Effector memory CD8-positive, alpha-beta T cell (primary cell): ENCODE results near the gene ACR.
A peak's percentile ranks its signal among the peaks of the same experiment; 100 is the strongest.

ENCODE experiments used
- ATAC-seq: fragments of 150-1000 bp; cut with Tn5 transposase; replicated peaks from 2 replicates; pipeline ENCODE4 v1.10.0; 2021; ENCODE audit warnings: mild to moderate bottlenecking, moderate library complexity
- DNase-seq, 3 experiments: peaks; one replicate each; pipeline ENCODE4 v3.0.0; 2021
- H3K27ac Mint-ChIP-seq, 2 donors: one replicate each; pipeline ENCODE4 v1.8.0; 2022; ENCODE audit warnings: mild to moderate bottlenecking in 2 of 2, mixed read lengths in 2 of 2, moderate library complexity in 2 of 2
- H3K27me3 Mint-ChIP-seq, 2 donors: one replicate each; pipeline ENCODE4 v1.8.0; 2022; ENCODE audit warnings: mixed read lengths in 2 of 2
- H3K36me3 Mint-ChIP-seq: one replicate; pipeline ENCODE4 v1.8.0; 2022; ENCODE audit warnings: mild to moderate bottlenecking, moderate library complexity, mixed read lengths; ENCODE audit not compliant: insufficient read depth
- H3K4me1 Mint-ChIP-seq, 2 donors: one replicate each; pipeline ENCODE4 v1.8.0; 2022; ENCODE audit warnings: low read depth in 2 of 2, mixed read lengths in 2 of 2
- H3K4me3 Mint-ChIP-seq, 2 donors: one replicate each; pipeline ENCODE4 v1.8.0; 2022; ENCODE audit warnings: mild to moderate bottlenecking in 2 of 2, mixed read lengths in 2 of 2, moderate library complexity in 2 of 2
- H3K9me3 Mint-ChIP-seq, 2 donors: one replicate each; pipeline ENCODE4 v1.8.0; 2022; ENCODE audit warnings: mixed read lengths in 2 of 2
- total RNA-seq, 9 experiments: gene quantifications; one replicate each; lab custom pipeline; 2026; lab: John Stamatoyannopoulos, UW

ACR gene
- 0 reads per million in 9 experiments for total RNA-seq

DNA sequence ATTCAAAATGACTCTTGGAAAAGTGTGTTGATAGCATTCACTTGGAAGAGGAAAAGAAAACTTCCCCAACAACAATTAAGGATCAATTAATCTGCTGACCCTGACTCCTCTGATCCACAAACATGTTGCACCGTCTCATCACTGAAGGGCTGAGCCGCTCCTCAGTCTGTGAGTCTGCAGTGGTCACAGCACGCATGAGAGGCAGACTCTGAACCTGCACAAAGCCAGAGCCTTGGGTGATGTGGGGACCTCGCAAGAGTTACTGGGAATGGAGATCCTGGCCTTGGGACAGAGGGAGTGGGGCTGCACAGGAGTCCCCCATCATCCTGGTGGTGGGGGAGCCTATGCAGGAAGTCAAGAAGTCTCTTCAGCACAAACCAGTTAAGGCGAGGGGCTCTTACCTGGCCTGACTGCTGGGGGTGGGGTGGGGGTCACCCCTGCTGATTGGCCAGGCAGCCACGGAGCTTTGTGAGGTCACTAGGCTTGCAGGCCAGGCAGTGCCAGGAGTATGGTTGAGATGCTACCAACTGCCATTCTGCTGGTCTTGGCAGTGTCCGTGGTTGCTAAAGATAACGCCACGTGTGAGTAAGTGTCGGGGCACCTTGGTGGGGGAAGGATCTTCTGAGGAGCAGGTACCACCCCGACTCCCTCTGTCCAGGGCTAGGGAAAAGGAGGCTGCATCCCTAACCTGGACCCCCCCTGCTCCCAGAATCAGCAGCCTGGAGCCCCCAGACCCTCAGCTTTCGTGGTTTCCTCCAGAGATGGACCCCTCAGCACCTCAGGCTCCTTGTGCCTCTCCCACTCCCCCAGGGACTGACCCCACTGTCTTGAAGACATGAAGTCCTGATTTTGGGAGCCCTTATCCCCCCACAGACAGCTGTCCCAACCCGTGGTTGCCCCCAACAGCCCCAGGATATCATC, at the start of gene ACR:
TSS of gene ACR (plus strand) at position 477 of the 921 bp plus-strand sequence. CDS start at position 509, 32 bp downstream.
- no peak within 1 kb of the TSS for H3K27ac Mint-ChIP-seq
- DNase-seq (no peak), ATAC-seq (no peak)
- no peaks in the 10 kb centered on the region for H3K4me1 Mint-ChIP-seq
- peaks cover 33 to 46% of the 10 kb centered on the region in 2 donors for H3K27me3 Mint-ChIP-seq
- no peaks in the 10 kb centered on the region for H3K36me3 Mint-ChIP-seq
- no peak within 1 kb of the TSS for H3K4me3 Mint-ChIP-seq
- H3K9me3 Mint-ChIP-seq = no peaks in the 10 kb centered on the region

- DNase-seq (no peak), ATAC-seq (no peak)
- Mint-ChIP-seq H3K36me3 (no peaks in the 10 kb centered on the region), H3K4me1 (peaks cover 0 to 1% of the 10 kb centered on the region in 2 donors), H3K4me3 (no peak overlapping the region), H3K27ac (no peak overlapping the region), H3K27me3 (peaks cover 15 to 39% of the 10 kb centered on the region in 2 donors), H3K9me3 (no peaks in the 10 kb centered on the region)
These were observed 49.6 kb upstream of the ACR start for GRCh38 chr22:50688448-50688847.

- DNase-seq = peak; percentile 23 to 36 (median 29)
- H3K4me3 Mint-ChIP-seq = no peak overlapping the region
- peak overlapping the region in 1 of 2 donors; percentile 12 for H3K27ac Mint-ChIP-seq
- ATAC-seq = no peak
- H3K27me3 Mint-ChIP-seq = peaks cover 20 to 46% of the 10 kb centered on the region in 2 donors
- no peaks in the 10 kb centered on the region for H3K36me3 Mint-ChIP-seq
- H3K4me1 Mint-ChIP-seq = no peaks in the 10 kb centered on the region
- H3K9me3 Mint-ChIP-seq = no peaks in the 10 kb centered on the region
These were observed 46.5 kb upstream of the ACR start for GRCh38 chr22:50691521-50691920.

- H3K9me3 Mint-ChIP-seq = no peaks in the 10 kb centered on the region
- no peak overlapping the region for H3K27ac Mint-ChIP-seq
- no peak overlapping the region for H3K4me3 Mint-ChIP-seq
- H3K4me1 Mint-ChIP-seq = no peaks in the 10 kb centered on the region
- H3K27me3 Mint-ChIP-seq = peaks cover 7 to 28% of the 10 kb centered on the region in 2 donors
- H3K36me3 Mint-ChIP-seq = no peaks in the 10 kb centered on the region
- DNase-seq = no peak
- no peak for ATAC-seq
These were observed 44.5 kb upstream of the ACR start for GRCh38 chr22:50693462-50693861.

- H3K27ac Mint-ChIP-seq = no peak overlapping the region
- ATAC-seq (no peak), DNase-seq (no peak)
- peaks cover 11 to 34% of the 10 kb centered on the region in 2 donors for H3K27me3 Mint-ChIP-seq
- no peaks in the 10 kb centered on the region for H3K9me3 Mint-ChIP-seq
- H3K4me3 Mint-ChIP-seq = no peak overlapping the region
- H3K36me3 Mint-ChIP-seq = no peaks in the 10 kb centered on the region
- no peaks in the 10 kb centered on the region for H3K4me1 Mint-ChIP-seq
These were observed 43.9 kb upstream of the ACR start for GRCh38 chr22:50694099-50694605.

DNA sequence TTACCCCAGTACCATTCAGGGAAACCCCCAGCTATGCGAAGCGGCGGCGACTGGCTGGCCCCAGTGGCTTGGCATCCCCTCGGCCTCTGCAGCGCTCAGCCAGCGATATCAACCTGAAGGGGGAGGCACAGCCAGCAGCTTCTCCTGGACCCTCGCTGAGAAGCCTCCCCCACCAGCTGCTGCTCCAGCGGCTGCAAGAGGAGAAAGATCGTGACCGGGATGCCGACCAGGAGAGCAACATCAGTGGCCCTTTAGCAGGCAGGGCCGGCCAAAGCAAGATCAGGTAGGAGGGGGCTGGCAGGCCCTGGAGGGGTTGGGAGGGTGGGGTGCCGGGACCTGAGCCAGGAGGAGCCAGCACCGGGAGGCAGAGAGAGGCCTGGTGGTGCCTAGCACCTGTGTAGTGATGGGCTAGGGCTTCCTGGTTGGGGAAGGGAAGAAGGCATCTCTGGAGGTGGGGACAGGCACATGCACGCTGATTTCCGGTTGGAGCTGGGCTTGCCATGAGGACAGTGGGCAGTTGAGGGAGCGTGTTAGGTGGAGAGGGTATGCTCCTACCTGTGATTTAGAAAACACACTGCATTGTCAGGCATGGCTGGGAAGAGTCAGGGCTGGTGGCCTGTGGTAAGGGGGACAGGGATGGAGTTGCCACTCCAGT, 43.1 kb upstream of the ACR start:
- Mint-ChIP-seq H3K27ac (peak overlapping the region in 1 of 2 donors; percentile 67), H3K36me3 (no peaks in the 10 kb centered on the region), H3K4me3 (no peak overlapping the region), H3K9me3 (no peaks in the 10 kb centered on the region), H3K4me1 (no peaks in the 10 kb centered on the region), H3K27me3 (peaks cover 11 to 37% of the 10 kb centered on the region in 2 donors)
- ATAC-seq (no peak), DNase-seq (no peak)

DNA sequence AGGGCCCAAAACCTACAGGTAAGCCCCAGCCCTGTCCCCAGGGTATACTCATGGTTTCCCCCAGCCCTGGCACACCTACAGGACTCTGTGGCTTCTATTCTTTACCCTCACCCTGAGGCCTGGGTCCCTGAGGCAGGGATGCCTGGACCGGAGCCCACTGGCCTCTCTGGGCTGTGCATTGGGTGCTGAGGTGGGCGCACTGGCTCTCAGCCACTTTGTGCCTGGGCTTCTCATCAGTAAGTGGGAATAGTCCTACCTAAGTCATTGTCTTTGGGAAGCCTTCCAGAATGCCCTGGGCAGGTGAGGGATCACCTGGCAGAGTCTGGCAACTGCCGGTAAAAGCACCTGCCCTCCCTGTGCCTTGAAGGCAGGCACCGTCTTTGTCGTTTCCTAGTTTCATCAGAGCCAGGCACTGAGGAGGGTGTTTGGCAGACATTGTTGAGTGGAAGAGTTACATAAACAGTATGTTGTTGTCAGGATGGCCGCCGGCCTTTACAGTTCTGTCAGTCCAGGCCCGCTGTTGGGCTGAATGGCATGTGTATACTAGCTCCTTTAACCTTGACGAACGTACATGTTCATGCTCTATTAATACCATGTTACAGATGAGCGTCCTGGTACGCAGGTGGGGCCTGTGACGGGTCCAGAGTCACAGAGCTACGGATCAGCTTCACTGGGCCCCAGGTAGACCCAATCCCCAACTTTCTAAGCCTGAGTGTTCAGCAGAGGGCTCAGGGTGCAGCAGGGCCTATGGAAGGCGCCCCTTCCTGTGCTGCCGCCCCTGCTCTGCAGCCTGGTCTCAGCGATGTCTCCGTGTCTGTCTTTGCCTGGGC, 42.4 kb upstream of the ACR start:
- Mint-ChIP-seq H3K4me3 (no peak overlapping the region), H3K4me1 (no peaks in the 10 kb centered on the region), H3K36me3 (no peaks in the 10 kb centered on the region), H3K27ac (peak overlapping the region in 1 of 2 donors; percentile 67), H3K9me3 (no peaks in the 10 kb centered on the region), H3K27me3 (peaks cover 11 to 44% of the 10 kb centered on the region in 2 donors)
- ATAC-seq (no peak), DNase-seq (no peak)

DNA sequence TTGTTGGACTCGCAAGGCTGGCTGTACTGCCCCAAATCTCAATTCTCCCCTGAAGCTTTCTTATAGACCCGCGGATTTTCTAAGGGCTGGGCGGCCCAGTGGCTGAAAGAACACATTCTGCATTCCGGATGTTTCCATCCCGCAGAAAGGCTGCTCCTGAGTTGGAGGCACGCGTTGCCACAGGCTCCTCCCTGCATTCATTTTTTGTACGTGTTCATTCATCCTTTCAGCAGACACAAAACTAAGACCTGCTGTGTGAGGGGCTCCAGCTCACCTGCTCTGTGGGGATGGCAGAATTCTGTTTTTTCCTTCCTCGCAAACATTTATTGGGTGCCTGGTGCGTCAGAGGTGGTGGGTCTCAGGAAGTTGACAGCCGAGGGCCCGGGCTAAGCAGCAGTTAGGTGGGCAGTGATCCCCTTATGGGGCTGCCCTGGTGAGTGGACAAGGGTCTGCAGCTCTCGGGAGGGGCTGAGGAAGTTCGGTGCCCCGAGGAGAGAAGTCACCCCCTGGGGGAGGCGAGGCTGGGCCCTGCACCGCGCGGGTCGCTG, 41.7 kb upstream of the ACR start:
- Mint-ChIP-seq H3K27me3 (peaks cover 13 to 51% of the 10 kb centered on the region in 2 donors), H3K9me3 (no peaks in the 10 kb centered on the region), H3K27ac (no peak overlapping the region)

GRCh38 chr22:50696799-50697561, 41.0 kb upstream of the ACR start:
- ATAC-seq (no peak), DNase-seq (no peak)
- peaks cover 18 to 57% of the 10 kb centered on the region in 2 donors for H3K27me3 Mint-ChIP-seq
- H3K27ac Mint-ChIP-seq = no peak overlapping the region
- no peaks in the 10 kb centered on the region for H3K9me3 Mint-ChIP-seq
- H3K36me3 Mint-ChIP-seq = no peaks in the 10 kb centered on the region
- no peak overlapping the region for H3K4me3 Mint-ChIP-seq
- H3K4me1 Mint-ChIP-seq = peaks cover 0 to under 1% of the 10 kb centered on the region in 2 donors

More for the DNA sequence above, 41.7 kb upstream of the ACR start:
- Mint-ChIP-seq H3K36me3 (no peaks in the 10 kb centered on the region), H3K4me1 (no peaks in the 10 kb centered on the region), H3K4me3 (no peak overlapping the region)
- DNase-seq (no peak), ATAC-seq (no peak)

GRCh38 chr22:50697667-50698506, 40.1 kb upstream of the ACR start:
- no peak overlapping the region for H3K4me3 Mint-ChIP-seq
- no peaks in the 10 kb centered on the region for H3K36me3 Mint-ChIP-seq
- H3K27ac Mint-ChIP-seq = no peak overlapping the region
- peaks cover 25 to 60% of the 10 kb centered on the region in 2 donors for H3K27me3 Mint-ChIP-seq
- ATAC-seq (no peak), DNase-seq (no peak)
- no peaks in the 10 kb centered on the region for H3K9me3 Mint-ChIP-seq
- peaks cover 7 to 10% of the 10 kb centered on the region in 2 donors for H3K4me1 Mint-ChIP-seq

- peaks cover 22 to 56% of the 10 kb centered on the region in 2 donors for H3K27me3 Mint-ChIP-seq
- no peak overlapping the region for H3K4me3 Mint-ChIP-seq
- DNase-seq (no peak), ATAC-seq (no peak)
- no peaks in the 10 kb centered on the region for H3K9me3 Mint-ChIP-seq
- H3K27ac Mint-ChIP-seq = no peak overlapping the region
- H3K36me3 Mint-ChIP-seq = no peaks in the 10 kb centered on the region
- peaks cover 7 to 10% of the 10 kb centered on the region in 2 donors for H3K4me1 Mint-ChIP-seq
These were observed 39.5 kb upstream of the ACR start for GRCh38 chr22:50698546-50698945.
